ENCODE measurements around the gene RABGAP1L.

DNA sequence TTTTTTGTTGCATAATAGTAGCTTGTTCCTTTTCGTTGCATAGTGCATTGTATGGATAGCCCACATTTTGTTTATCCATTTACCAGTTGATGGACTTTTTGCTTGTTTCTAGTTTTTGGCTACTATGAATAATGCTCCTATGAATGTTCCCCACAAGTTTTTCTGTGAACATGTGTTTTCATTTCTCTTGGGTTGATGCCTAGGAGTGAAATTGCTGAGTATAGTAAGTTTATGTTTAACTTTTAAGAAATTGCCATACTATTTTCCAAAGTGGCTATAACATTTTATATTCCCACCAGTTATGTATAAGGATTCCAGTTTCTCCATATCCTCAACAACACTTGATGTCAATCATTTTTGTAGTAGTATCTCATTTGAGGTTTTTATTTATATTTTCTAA is 755.7 kb downstream of the RABGAP1L start:
- TF ChIP-seq POLR2A (IDR thresholded peaks at IDR 0.05; ENCODE audit: borderline replicate concordance, extremely low read depth, insufficient read depth, insufficient read length): no peak
- TF ChIP-seq JUND (IDR thresholded peaks at IDR 0.05): no peak
- TF ChIP-seq, protein P1, sequence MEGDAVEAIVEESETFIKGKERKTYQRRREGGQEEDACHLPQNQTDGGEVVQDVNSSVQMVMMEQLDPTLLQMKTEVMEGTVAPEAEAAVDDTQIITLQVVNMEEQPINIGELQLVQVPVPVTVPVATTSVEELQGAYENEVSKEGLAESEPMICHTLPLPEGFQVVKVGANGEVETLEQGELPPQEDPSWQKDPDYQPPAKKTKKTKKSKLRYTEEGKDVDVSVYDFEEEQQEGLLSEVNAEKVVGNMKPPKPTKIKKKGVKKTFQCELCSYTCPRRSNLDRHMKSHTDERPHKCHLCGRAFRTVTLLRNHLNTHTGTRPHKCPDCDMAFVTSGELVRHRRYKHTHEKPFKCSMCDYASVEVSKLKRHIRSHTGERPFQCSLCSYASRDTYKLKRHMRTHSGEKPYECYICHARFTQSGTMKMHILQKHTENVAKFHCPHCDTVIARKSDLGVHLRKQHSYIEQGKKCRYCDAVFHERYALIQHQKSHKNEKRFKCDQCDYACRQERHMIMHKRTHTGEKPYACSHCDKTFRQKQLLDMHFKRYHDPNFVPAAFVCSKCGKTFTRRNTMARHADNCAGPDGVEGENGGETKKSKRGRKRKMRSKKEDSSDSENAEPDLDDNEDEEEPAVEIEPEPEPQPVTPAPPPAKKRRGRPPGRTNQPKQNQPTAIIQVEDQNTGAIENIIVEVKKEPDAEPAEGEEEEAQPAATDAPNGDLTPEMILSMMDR (IDR thresholded peaks at IDR 0.05 in 2 of 3, conservative IDR thresholded peaks at IDR 0.05 in 1 of 3; ENCODE audit: borderline replicate concordance in 1 of 3, insufficient read depth in 1 of 3, low read depth in 2 of 3, low read length in 2 of 3): no peak

All from HCT116 (cell line).